IgD-negative memory B cell (primary cell): ENCODE results near the gene ADAMTS7. TPM values are rescaled to one million over a fixed set of nuclear protein-coding genes. Genes with fewer than 3 reads are reported as not detected.
"Not testable (repeated sequence)": the region's sequence is repeated elsewhere in the genome, so short reads cannot be mapped to it uniquely, and the experiment has no call there.

Source experiments
- H3K27ac Mint-ChIP-seq, 3 donors: one replicate each; pipeline ENCODE4 v1.8.0; 2020 to 2022; ENCODE audit warnings: mild to moderate bottlenecking in 3 of 3, mixed read lengths in 3 of 3, moderate library complexity in 1 of 3
- H3K27me3 Mint-ChIP-seq: one replicate; pipeline ENCODE4 v1.8.0; 2021; ENCODE audit warnings: mixed read lengths
- H3K36me3 Mint-ChIP-seq: one replicate; pipeline ENCODE4 v1.8.0; 2020; ENCODE audit warnings: mild to moderate bottlenecking, mixed read lengths
- H3K4me1 Mint-ChIP-seq, 3 donors: one replicate each; pipeline ENCODE4 v1.8.0; 2020 to 2022; ENCODE audit warnings: mixed read lengths in 3 of 3, mild to moderate bottlenecking in 1 of 3
- H3K4me3 Mint-ChIP-seq, 4 donors: one replicate each; pipeline ENCODE4 v1.8.0; 2020 to 2022; ENCODE audit warnings: mild to moderate bottlenecking in 4 of 4, mixed read lengths in 4 of 4, moderate library complexity in 3 of 4
- H3K9me3 Mint-ChIP-seq, 3 donors: one replicate each; pipeline ENCODE4 v1.8.0; 2020 to 2021; ENCODE audit warnings: mixed read lengths in 3 of 3, mild to moderate bottlenecking in 1 of 3
- polyA plus RNA-seq: library from polyadenylated mRNA; unstranded; fragments of 300-500 nt; fragmentation: Illumina TruSeq; gene quantifications from one replicate; pipeline ENCODE4 v1.2.3, GENCODE V29; 2021

The ADAMTS7 gene
- polyA plus RNA-seq, 1 donor from 2014 or later, result 0.04 TPM

DNA sequence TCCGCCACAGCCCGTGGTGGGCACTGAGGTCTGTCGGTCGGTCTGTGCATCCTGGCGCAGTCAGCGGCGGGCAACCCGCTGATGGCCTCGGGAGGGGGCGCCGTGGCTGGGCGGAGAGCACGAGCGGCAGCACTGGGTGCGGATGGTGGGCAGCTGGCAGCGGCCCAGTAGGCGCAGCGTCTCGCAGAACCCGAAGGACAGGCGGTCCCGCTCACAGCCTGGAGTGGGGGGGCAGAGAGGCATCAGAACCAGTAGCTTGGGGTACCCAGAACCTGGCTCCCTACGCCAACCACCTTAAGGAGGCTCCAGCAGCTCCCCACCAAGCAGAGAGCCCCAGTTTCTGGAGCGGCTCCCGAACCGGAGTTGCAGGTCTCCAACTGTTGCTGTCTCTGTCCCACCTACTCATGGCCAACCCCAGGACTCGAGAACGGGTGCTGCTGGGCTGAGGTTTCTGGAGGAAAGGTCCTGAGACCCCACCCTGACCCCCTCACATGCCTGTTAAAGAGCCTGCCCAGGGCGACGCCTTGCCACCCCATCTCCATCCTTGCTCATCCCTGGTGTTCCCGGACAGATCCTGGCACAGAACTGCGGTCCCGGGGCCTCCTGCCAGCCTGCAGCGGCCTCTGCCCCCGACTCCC is 51.8 kb downstream of the ADAMTS7 start:
- H3K4me3 Mint-ChIP-seq, result peak overlapping the region in 2 of 4 donors; percentile 66 to 83
- H3K36me3 Mint-ChIP-seq, H3K27me3 Mint-ChIP-seq, H3K9me3 Mint-ChIP-seq: not testable (repeated sequence)
- H3K27ac Mint-ChIP-seq, result peak overlapping the region in 2 of 3 donors; percentile 86 to 100
- peaks cover 25 to 43% (median 36%) of the 10 kb centered on the region in 3 donors for H3K4me1 Mint-ChIP-seq

DNA sequence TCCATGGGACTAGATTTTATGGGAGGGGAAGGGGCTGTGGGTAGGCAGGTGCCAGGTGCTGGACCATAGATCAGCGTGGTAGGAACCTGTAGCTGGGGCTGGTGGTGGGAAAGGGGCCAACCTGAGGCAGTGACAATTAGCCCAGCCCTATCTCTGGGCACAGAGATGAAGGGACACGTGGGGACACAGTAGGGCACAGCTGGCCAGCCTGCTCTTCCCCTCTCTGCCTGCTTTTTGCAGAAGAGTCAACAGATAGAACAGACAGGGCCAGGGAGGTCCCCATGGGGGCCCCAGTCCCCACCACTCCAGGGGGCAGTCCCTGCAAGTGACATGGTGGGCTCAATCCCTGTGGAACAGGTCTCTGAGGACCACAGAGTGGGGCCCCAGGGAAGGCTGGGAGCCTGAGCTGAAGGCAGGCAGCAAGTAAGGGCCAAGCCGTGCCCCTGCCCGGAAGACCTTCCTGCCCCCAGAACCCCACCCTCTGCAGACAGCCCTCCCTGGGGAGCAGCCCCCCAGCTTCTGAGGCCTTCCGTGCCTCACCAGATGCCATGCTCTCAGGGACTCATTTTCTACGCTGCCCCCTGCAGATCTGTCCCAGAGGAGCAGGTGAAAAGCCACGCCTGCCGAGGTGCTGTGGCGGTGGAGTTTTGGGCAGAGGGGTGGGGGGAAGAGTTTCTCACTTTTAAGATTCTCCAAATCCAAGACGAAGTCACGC is 52.6 kb downstream of the ADAMTS7 start:
- not testable (repeated sequence) for H3K36me3 Mint-ChIP-seq, H3K9me3 Mint-ChIP-seq, H3K27me3 Mint-ChIP-seq
- peak overlapping the region in 3 of 4 donors; percentile 63 to 83 (median 66) for H3K4me3 Mint-ChIP-seq
- peaks cover 25 to 40% (median 34%) of the 10 kb centered on the region in 3 donors for H3K4me1 Mint-ChIP-seq
- peak overlapping the region in 2 of 3 donors; percentile 86 to 100 for H3K27ac Mint-ChIP-seq

DNA sequence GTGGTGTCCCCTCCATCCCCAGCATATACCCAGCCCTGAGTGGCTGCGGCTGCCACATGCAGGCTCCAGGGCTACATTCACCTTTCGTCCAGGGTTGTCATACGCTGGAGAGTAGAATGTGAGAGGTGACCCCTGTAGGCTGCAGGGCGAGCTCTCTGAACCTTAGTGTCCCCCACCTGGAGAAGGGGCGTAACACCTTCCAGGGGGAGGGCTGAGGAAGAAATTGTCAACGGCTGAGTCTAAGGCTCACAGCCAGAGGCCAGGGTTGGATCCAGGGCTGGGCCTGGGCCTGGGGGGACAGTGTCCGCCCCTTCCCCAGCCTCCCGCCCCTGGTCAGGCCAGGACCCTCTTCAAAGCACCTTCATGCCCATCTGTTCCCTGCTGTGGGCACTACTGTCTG is 53.2 kb downstream of the ADAMTS7 start:
- peak overlapping the region in 2 of 4 donors; percentile 70 to 87 for H3K4me3 Mint-ChIP-seq
- not testable (repeated sequence) for H3K27me3 Mint-ChIP-seq, H3K36me3 Mint-ChIP-seq, H3K9me3 Mint-ChIP-seq
- peaks cover 25 to 38% (median 32%) of the 10 kb centered on the region in 3 donors for H3K4me1 Mint-ChIP-seq
- H3K27ac Mint-ChIP-seq, result peak overlapping the region; percentile 31 to 100 (median 98)

DNA sequence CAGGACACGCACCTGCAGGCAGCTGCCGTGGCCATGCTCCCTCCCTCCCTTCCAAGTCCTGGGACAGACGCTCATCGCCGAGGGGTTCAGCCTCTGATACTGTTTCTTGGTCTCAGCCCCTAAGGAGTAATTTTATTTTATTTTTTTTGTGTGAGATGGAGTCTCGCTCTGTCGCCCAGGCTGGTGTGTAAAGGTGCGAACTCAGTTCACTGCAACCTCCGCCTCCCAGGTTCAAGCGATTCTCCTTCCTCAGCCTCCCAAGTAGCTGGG is 53.7 kb downstream of the ADAMTS7 start:
- H3K4me3 Mint-ChIP-seq, result peak overlapping the region; percentile 30 to 87 (median 72)
- H3K9me3 Mint-ChIP-seq, result no peaks in the 10 kb centered on the region
- H3K27me3 Mint-ChIP-seq, result no peaks in the 10 kb centered on the region
- H3K4me1 Mint-ChIP-seq, result peaks cover 25 to 38% (median 32%) of the 10 kb centered on the region in 3 donors
- H3K36me3 Mint-ChIP-seq, result no peaks in the 10 kb centered on the region
- H3K27ac Mint-ChIP-seq, result peak overlapping the region; percentile 98 to 100 (median 99)

DNA sequence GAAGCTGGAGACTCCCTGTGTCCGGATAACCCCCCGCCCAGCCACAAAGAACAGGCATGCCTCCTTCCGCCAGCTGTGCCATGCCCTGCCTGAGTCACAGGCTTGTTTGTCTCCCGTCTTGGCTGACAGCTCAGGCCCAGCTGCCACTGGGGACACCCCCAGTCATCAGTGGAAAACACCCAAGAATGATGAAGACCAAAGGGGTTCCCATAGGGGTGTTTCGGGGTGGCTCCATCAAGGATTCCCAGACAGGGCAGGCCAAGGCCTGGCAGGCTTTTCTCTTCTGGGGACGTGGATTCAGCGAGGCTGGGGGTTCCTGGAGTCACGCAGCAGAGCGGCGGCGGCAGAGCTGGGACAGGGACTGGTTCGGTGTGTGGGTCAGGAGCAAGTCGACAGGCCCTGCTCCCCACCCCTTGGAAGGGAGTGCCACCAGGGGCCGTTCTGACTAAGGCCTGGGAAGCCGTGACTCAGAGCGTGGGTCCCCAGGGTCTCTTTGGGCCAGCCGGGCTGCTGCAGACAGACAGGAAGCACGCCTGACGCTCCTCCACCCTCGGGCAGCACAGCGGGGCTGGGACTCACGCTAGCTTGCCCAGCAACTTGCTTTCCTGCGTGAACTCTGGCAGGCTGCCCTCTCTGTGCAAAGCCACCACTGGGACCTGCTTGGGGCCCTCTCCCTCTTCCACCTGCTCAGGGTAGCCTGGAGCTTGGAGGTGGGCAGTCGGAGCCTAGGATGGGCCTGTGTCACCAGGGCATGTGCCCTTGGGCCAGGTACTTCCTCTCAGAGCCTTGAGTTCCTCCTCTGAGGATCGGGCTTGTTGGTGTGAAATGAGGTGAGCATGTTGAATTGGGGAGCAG is 54.3 kb downstream of the ADAMTS7 start:
- H3K4me3 Mint-ChIP-seq, result peak overlapping the region; percentile 30 to 87 (median 72)
- H3K27me3 Mint-ChIP-seq, H3K36me3 Mint-ChIP-seq, H3K9me3 Mint-ChIP-seq: not testable (repeated sequence)
- peak overlapping the region; percentile 98 to 100 (median 99) for H3K27ac Mint-ChIP-seq
- H3K4me1 Mint-ChIP-seq, result peaks cover 25 to 37% (median 32%) of the 10 kb centered on the region in 3 donors

DNA sequence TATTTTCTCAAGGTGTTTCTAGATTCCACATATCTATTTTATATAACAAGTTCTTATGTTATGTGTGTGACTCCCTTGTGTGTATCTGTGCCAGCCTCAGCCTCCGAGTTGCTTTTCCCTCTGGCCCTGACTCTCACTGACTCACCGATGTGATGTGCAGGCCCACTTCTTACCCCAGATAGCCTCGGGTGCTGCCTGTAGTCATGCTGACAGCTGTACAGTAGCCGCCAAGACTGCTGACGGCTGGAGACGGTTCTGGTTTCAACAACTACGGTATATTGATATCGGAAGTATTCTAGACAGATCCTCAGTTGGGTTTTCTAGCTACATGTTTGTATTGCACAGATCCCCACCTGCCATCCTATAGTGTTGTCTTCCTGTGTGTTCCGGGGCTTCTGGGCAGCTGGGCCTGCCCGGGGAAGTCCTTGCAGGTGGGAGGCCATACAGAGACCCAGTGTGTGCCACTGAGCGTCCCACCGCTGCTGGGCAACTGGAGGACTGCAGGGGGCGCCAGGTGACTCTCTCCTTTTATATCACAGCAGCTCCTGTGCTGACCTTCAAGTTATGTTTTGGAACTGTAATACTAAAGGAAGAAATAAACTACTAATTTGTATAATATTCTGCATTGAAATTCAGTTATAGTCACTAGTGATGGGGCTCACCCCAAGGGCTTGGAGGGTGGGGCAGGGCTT is 55.2 kb downstream of the ADAMTS7 start:
- H3K9me3 Mint-ChIP-seq, H3K27me3 Mint-ChIP-seq, H3K36me3 Mint-ChIP-seq: not testable (repeated sequence)
- H3K27ac Mint-ChIP-seq, result peak overlapping the region; percentile 76 to 100 (median 98)
- peaks cover 18 to 29% (median 27%) of the 10 kb centered on the region in 3 donors for H3K4me1 Mint-ChIP-seq
- peak overlapping the region in 3 of 4 donors; percentile 51 to 87 (median 83) for H3K4me3 Mint-ChIP-seq

DNA sequence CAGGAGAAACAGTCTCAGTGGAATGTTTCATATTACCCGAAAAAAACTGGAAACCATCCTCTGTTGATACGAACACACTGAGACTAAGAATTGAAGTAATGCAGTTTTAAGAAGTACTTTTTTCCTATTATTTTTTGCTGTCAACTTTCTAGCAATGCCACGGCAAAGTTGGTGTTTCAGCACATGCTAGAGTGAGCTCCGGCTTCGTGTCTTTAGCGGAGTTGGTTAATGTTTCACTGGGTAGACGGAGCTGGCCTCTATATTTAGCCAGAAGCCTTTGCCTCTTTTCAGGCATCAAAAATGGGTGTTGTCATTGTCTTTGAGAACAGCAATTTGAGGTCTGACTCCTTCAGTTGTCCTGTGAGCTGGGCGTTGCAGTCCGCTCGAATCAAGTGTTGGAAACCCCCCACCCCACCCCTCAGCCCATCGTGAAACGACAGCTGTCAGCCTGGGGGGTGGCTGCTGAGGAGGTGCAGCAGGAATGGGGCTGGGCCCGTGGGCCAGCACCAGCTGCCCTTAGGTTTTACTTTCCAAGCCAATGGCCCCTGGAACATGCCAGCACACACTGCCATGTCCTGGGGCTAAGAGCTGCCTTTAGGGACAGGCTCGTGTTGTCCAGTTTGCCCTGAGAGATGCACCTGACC is 56.5 kb downstream of the ADAMTS7 start:
- H3K9me3 Mint-ChIP-seq, H3K4me3 Mint-ChIP-seq, H3K27me3 Mint-ChIP-seq, H3K36me3 Mint-ChIP-seq: not testable (repeated sequence)
- peak overlapping the region in 1 of 3 donors; percentile 32 for H3K27ac Mint-ChIP-seq
- peaks cover 23 to 27% (median 27%) of the 10 kb centered on the region in 3 donors for H3K4me1 Mint-ChIP-seq

DNA sequence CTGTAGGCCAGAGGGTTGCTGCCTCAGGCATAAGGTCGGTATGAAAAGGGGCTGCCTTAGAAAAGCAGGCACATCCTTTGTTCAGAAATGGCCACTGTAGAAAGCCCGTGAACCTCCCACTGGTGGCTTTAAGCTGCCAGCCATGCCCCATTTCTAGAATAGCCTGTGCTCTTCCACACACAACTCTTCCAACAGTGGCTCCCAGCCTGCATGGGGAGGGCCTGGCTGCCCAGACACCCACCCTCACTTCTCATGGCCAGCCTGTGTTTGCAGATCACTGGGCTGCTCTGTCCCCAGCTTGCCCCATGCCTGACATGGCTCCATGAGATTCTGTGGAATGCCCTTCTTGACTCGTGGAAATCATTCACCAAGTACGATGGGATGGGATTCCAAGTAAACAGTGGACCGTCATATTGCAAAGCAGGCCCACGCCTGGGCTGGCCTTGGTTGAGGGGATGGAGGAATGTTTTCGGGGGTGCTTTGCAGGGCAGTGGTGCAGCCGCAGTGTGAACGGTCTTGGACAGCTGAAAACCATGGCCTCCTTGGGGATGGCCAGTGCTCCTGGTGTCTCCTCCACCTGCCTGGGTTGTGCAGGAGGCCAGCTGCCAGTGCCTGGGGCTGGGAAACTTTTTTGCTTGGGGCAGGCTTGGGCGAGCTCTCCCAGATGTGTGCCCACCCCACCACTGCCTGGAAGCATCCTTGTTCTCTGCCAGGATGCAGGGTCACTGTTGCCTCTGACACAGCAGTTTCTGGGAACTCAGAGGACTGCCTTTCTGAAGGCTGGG is 57.3 kb downstream of the ADAMTS7 start:
- Mint-ChIP-seq H3K27ac (peak overlapping the region; percentile 19 to 57 (median 36)), H3K4me1 (peaks cover 23 to 25% (median 24%) of the 10 kb centered on the region in 3 donors)
- not testable (repeated sequence) for H3K27me3 Mint-ChIP-seq, H3K9me3 Mint-ChIP-seq, H3K4me3 Mint-ChIP-seq, H3K36me3 Mint-ChIP-seq

DNA sequence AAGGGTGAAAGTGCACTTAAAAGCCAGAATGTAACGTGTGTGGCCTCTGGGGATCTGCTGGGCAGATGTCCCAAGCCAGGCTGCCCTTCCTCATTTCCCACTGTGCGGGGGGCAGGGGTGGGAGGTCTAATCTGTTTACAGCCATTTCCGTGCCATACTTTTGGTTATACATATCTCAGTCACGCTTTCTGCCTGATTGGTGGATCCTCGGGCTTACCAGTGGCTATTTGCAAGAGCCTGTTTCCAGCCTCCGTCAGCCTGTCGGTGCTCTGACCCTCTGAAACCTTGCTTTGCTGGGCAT is 58.0 kb downstream of the ADAMTS7 start:
- H3K27ac Mint-ChIP-seq, result peak overlapping the region in 2 of 3 donors; percentile 19 to 36
- not testable (repeated sequence) for H3K36me3 Mint-ChIP-seq, H3K4me3 Mint-ChIP-seq, H3K27me3 Mint-ChIP-seq, H3K9me3 Mint-ChIP-seq
- H3K4me1 Mint-ChIP-seq, result peaks cover 20 to 23% (median 20%) of the 10 kb centered on the region in 3 donors

DNA sequence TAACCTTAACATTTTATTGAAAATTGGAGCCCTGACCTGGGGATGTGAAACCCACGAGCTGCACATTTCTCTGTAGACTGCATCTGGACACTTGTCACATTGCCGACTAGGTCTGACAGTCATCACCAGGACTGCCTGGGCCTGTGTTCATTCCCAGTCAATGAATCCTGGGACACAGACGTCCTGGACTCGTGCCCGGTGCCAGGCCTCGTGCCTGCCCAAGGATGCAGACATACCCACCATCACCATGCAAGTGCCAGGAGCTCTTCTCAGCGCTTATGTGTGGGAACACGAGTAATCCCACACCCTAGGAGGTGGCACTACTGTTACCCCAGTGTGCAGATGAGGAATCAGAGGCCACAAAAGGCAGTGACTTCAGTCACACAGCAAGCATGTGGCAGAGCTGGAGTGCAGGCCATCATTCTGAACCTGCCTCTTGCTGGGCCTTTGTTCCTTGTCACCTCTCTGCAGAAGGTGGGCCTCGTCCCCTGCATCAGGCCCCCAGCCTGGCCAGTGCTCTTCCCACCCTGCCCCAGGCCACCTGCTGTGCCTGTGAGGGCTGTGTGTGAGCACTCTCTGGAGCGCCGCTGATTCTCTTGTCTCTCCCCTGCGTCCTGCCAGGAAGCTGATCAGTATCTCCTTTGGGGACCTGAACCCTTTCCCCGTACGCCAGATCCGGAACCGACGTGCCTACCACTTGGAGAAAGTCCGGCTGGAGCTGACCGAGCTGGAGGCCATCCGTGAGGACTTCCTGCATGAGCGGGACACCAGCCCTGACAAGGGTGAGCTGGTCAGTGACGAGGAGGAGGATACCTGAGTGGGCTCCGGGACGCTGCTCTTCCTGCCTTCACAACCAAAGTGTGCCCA is 58.5 kb downstream of the ADAMTS7 start:
- Mint-ChIP-seq H3K9me3 (no peaks in the 10 kb centered on the region), H3K4me3 (no peak overlapping the region), H3K4me1 (peaks cover 18 to 23% (median 20%) of the 10 kb centered on the region in 3 donors), H3K27me3 (no peaks in the 10 kb centered on the region), H3K36me3 (no peaks in the 10 kb centered on the region), H3K27ac (no peak overlapping the region)

DNA sequence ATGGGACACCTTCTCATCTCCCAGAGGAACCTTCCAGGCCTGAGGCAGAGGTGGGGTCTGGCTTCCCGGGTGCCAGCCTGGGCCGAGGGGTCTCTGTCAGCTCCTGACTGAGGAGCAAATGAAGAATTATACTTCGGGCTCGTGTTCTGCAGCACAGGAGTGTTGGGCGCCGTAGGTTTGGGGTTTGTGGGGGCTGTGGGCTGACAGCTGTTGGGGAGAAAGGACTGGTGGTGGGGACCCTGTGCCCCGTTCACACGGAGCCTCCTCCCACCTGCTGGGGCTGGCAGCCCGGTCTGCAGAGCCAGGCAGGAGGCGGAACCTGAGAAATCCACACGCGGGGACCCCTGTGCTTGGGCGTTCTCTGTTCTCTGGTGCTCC is 59.7 kb downstream of the ADAMTS7 start:
- H3K36me3 Mint-ChIP-seq, result peaks cover 1% of the 10 kb centered on the region
- no peaks in the 10 kb centered on the region for H3K9me3 Mint-ChIP-seq
- H3K4me1 Mint-ChIP-seq, result peaks cover 8 to 12% (median 11%) of the 10 kb centered on the region in 3 donors
- H3K4me3 Mint-ChIP-seq, result no peak overlapping the region
- no peak overlapping the region for H3K27ac Mint-ChIP-seq
- no peaks in the 10 kb centered on the region for H3K27me3 Mint-ChIP-seq

DNA sequence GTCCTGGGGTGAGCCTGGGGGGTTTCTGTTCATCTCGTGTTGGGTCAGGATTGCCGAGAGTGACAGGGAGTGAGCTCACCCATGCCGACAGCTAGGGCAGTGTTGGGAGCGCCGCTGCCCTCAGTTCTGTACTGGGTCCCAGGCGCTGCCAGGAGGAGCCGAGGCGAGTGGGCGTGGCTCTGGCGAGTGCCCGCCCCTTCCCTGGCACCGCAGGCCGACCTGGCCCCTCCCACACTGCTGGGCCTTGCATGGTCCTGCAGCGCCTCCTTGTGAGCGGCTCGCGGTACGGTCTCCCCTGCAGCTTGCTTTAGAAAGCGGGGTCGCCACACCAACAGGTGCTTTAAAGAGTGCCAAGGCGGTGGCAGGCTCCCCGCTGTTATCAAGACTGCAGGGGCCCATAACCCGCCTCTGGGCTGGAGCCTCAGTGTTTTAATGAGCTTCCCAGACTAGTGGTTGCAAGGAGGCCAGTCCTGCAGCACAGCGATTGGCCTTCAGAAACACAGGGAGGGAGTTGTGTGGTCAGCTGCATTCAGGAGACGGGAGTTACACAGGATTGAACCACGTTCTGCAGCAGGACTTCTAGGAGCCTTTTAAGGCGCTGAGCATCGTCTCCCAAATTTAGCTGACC is 60.2 kb downstream of the ADAMTS7 start:
- not testable (repeated sequence) for H3K9me3 Mint-ChIP-seq, H3K36me3 Mint-ChIP-seq, H3K4me1 Mint-ChIP-seq, H3K27me3 Mint-ChIP-seq, H3K27ac Mint-ChIP-seq
- peak overlapping the region in 1 of 4 donors; percentile 60 for H3K4me3 Mint-ChIP-seq

DNA sequence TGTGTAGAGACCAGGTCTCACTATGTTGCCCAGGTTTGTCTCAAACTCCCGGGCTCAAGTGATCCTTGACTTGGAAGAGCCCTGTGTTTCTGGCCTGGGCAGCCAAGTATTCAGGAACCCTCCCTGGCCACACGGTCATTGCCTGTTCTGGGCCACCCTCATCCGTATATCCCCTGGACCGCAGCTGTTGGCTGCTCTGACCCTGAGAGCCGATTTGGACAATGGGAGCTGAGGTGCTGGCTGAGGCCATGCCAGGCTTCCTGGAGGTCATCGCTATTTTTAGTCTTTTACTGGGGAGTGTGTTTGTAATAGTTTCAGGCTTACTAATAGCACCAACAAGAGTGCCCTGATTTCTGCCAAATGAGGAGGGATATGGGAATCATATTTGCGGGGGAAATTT is 60.7 kb downstream of the ADAMTS7 start:
- Mint-ChIP-seq H3K36me3 (peaks cover 1% of the 10 kb centered on the region), H3K4me3 (peak overlapping the region in 1 of 4 donors; percentile 52), H3K4me1 (peaks cover 3 to 6% (median 5%) of the 10 kb centered on the region in 3 donors), H3K27ac (no peak overlapping the region), H3K9me3 (no peaks in the 10 kb centered on the region), H3K27me3 (no peaks in the 10 kb centered on the region)
